GM10248 (cell line): ENCODE results near the gene GPR142.
"Not testable (repeated sequence)": the region's sequence is repeated elsewhere in the genome, so short reads cannot be mapped to it uniquely, and the experiment has no call there.

Source experiments
- CTCF ChIA-PET: fragments of 300-600 bp; sonication (Branson Sonifier 250); formaldehyde crosslinking; extraction: SDS; loops from one replicate; lab custom pipeline; 2021; ENCODE audit warnings: antibody characterized with exemption; lab: Yijun Ruan, JAX
- POLR2A ChIA-PET: fragments of 350-650 bp; sonication (Branson Sonifier 250); formaldehyde crosslinking; extraction: SDS; loops from one replicate; lab custom pipeline; 2020; ENCODE audit warnings: antibody characterized with exemption; lab: Yijun Ruan, JAX
- DNase-seq: peaks from one replicate; pipeline ENCODE4 v3.0.0; 2012; ENCODE audit errors: extremely low spot score
- CTCF ChIP-seq: IDR thresholded peaks from 2 replicates; pipeline ENCODE4 v1.5.1; 2012; ENCODE audit warnings: mild to moderate bottlenecking, low read depth; ENCODE audit errors: extremely low read depth, missing control alignments, control extremely low read depth

Gene GPR142

GRCh38 chr17:74404218-74404617 lies 36.9 kb downstream of the GPR142 start:
- CTCF ChIA-PET = interaction anchor here (1.0 to 2.6 kb wide), 3 partner anchors 11 to 53 kb away, joined by 3 to 7 read pairs (median 5); no protein-coding TSS in a partner anchor
- no peak for TF ChIP-seq CTCF
- POLR2A ChIA-PET = no interaction called here
- DNase-seq = no peak

- no peak for DNase-seq
- CTCF ChIA-PET = interaction anchor here (1.0 to 1.8 kb wide), 2 partner anchors 48 to 52 kb away, joined by 3 to 6 read pairs; no protein-coding TSS in a partner anchor
- POLR2A ChIA-PET = no interaction called here
- no peak for TF ChIP-seq CTCF
Measured at GRCh38 chr17:74404789-74405188, 37.5 kb downstream of the GPR142 start.

- DNase-seq, POLR2A ChIA-PET: not testable (repeated sequence)
- CTCF ChIA-PET = interaction anchor here (1.0 to 1.8 kb wide), 2 partner anchors 47 to 52 kb away, joined by 3 to 6 read pairs; no protein-coding TSS in a partner anchor
Measured at GRCh38 chr17:74405311-74405710, 38.0 kb downstream of the GPR142 start.

GRCh38 chr17:74407384-74407783 lies 40.1 kb downstream of the GPR142 start:
- no peak for DNase-seq
- POLR2A ChIA-PET = no interaction called here
- no peak for TF ChIP-seq CTCF
- CTCF ChIA-PET = interaction anchor here (0.7 to 4.2 kb wide), 7 partner anchors 13 to 84 kb away, joined by 3 to 27 read pairs (median 3); partner anchors contain the start of gene GPR142

- no peak for DNase-seq
- no peak for TF ChIP-seq CTCF
- ChIA-PET POLR2A (no interaction called here), CTCF (interaction anchor here (0.7 to 4.2 kb wide), 7 partner anchors 12 to 83 kb away, joined by 3 to 27 read pairs (median 3); no protein-coding TSS in a partner anchor)
Measured at GRCh38 chr17:74408262-74408661, 41.0 kb downstream of the GPR142 start.

- ChIA-PET CTCF (interaction anchor here (1.0 to 4.2 kb wide), 5 partner anchors 16 to 49 kb away, joined by 3 to 27 read pairs (median 4); no protein-coding TSS in a partner anchor), POLR2A (no interaction called here)
- TF ChIP-seq CTCF = no peak
- DNase-seq = no peak
Measured at GRCh38 chr17:74408815-74409214, 41.5 kb downstream of the GPR142 start.

- TF ChIP-seq CTCF = no peak
- ChIA-PET CTCF (interaction anchor here (0.8 to 4.2 kb wide), 5 partner anchors 15 to 47 kb away, joined by 3 to 27 read pairs (median 3); no protein-coding TSS in a partner anchor), POLR2A (no interaction called here)
- DNase-seq = no peak
Measured at GRCh38 chr17:74410001-74410443, 42.7 kb downstream of the GPR142 start.
